ENCODE results near the gene ULK3. TPM values are rescaled to one million over a fixed set of nuclear protein-coding genes. Genes with fewer than 3 reads are reported as not detected.

ULK3 gene
- total RNA-seq, 1 experiment from 2014 or later, result 38.9 TPM

DNA sequence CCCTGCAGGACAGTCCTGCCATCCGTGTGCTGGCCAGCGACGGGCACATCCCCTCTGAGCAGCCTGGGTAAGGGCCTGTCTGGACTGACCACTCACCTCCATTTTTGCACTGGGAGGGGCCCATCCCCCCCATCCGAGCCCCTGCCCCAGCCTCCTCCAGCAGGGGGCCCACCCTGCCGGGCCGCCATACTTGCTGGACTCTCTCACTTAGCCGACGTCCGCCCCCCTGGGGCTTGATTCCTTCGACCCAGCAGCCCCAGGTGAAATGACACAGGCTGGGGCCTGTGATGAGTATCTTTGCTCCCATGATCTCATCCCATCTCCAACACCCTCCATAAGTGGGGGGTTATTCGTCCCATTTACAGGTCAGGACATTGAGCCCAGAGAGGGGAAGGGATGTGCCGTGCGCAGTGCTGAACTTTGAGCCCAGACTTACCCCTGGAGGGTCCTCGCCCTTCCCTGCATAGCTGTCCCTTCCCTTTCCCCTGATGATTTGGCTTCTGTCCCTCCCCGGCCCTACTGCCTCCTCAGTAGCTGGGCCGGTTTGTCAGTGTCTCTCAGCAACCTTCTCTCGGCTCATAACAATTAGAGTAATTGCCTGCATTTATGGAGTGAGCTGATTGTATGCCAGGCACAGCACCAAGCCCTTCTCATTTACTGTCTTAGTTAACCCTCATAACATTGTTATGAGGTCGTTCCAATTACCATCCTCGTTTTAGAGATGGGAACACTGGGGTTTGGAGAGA, 26.2 kb downstream of the ULK3 start (continued):
- TF ChIP-seq, protein P1, sequence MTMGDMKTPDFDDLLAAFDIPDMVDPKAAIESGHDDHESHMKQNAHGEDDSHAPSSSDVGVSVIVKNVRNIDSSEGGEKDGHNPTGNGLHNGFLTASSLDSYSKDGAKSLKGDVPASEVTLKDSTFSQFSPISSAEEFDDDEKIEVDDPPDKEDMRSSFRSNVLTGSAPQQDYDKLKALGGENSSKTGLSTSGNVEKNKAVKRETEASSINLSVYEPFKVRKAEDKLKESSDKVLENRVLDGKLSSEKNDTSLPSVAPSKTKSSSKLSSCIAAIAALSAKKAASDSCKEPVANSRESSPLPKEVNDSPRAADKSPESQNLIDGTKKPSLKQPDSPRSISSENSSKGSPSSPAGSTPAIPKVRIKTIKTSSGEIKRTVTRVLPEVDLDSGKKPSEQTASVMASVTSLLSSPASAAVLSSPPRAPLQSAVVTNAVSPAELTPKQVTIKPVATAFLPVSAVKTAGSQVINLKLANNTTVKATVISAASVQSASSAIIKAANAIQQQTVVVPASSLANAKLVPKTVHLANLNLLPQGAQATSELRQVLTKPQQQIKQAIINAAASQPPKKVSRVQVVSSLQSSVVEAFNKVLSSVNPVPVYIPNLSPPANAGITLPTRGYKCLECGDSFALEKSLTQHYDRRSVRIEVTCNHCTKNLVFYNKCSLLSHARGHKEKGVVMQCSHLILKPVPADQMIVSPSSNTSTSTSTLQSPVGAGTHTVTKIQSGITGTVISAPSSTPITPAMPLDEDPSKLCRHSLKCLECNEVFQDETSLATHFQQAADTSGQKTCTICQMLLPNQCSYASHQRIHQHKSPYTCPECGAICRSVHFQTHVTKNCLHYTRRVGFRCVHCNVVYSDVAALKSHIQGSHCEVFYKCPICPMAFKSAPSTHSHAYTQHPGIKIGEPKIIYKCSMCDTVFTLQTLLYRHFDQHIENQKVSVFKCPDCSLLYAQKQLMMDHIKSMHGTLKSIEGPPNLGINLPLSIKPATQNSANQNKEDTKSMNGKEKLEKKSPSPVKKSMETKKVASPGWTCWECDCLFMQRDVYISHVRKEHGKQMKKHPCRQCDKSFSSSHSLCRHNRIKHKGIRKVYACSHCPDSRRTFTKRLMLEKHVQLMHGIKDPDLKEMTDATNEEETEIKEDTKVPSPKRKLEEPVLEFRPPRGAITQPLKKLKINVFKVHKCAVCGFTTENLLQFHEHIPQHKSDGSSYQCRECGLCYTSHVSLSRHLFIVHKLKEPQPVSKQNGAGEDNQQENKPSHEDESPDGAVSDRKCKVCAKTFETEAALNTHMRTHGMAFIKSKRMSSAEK (CRISPR knock-in tag; IDR thresholded peaks at IDR 0.05; ENCODE audit: borderline replicate concordance), result no peak
- TF ChIP-seq, protein P2, sequence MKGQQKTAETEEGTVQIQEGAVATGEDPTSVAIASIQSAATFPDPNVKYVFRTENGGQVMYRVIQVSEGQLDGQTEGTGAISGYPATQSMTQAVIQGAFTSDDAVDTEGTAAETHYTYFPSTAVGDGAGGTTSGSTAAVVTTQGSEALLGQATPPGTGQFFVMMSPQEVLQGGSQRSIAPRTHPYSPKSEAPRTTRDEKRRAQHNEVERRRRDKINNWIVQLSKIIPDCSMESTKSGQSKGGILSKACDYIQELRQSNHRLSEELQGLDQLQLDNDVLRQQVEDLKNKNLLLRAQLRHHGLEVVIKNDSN (CRISPR knock-in tag; IDR thresholded peaks at IDR 0.05), result no peak
- TF ChIP-seq CTCF (IDR thresholded peaks at IDR 0.05) (no peak), ZNF263 (CRISPR knock-in tag; IDR thresholded peaks at IDR 0.05; ENCODE audit: low read depth) (no peak), ZNF423 (CRISPR knock-in tag; IDR thresholded peaks at IDR 0.05) (no peak), ELF4 (CRISPR knock-in tag; IDR thresholded peaks at IDR 0.05; ENCODE audit: low read depth) (no peak)
- TF ChIP-seq, protein P3, sequence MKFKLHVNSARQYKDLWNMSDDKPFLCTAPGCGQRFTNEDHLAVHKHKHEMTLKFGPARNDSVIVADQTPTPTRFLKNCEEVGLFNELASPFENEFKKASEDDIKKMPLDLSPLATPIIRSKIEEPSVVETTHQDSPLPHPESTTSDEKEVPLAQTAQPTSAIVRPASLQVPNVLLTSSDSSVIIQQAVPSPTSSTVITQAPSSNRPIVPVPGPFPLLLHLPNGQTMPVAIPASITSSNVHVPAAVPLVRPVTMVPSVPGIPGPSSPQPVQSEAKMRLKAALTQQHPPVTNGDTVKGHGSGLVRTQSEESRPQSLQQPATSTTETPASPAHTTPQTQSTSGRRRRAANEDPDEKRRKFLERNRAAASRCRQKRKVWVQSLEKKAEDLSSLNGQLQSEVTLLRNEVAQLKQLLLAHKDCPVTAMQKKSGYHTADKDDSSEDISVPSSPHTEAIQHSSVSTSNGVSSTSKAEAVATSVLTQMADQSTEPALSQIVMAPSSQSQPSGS (CRISPR knock-in tag; IDR thresholded peaks at IDR 0.05; ENCODE audit: borderline replicate concordance, low read depth), result no peak
- TF ChIP-seq, protein P4, sequence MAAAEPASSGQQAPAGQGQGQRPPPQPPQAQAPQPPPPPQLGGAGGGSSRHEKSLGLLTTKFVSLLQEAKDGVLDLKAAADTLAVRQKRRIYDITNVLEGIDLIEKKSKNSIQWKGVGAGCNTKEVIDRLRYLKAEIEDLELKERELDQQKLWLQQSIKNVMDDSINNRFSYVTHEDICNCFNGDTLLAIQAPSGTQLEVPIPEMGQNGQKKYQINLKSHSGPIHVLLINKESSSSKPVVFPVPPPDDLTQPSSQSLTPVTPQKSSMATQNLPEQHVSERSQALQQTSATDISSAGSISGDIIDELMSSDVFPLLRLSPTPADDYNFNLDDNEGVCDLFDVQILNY (CRISPR knock-in tag; IDR thresholded peaks at IDR 0.05), result no peak
- TF ChIP-seq, protein P5, sequence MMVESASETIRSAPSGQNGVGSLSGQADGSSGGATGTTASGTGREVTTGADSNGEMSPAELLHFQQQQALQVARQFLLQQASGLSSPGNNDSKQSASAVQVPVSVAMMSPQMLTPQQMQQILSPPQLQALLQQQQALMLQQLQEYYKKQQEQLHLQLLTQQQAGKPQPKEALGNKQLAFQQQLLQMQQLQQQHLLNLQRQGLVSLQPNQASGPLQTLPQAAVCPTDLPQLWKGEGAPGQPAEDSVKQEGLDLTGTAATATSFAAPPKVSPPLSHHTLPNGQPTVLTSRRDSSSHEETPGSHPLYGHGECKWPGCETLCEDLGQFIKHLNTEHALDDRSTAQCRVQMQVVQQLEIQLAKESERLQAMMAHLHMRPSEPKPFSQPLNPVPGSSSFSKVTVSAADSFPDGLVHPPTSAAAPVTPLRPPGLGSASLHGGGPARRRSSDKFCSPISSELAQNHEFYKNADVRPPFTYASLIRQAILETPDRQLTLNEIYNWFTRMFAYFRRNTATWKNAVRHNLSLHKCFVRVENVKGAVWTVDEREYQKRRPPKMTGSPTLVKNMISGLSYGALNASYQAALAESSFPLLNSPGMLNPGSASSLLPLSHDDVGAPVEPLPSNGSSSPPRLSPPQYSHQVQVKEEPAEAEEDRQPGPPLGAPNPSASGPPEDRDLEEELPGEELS (CRISPR knock-in tag; IDR thresholded peaks at IDR 0.05), result no peak

GRCh38 chr15:74815961-74816360, 27.0 kb downstream of the ULK3 start:
- ChIA-PET CTCF (interaction anchor here (0.6 to 4.0 kb wide), 6 partner anchors 28 to 102 kb away, joined by 3 to 11 read pairs (median 3); no protein-coding TSS in a partner anchor), POLR2A (no interaction called here)
- TF ChIP-seq ZNF671 (CRISPR knock-in tag; IDR thresholded peaks at IDR 0.05), result no peak
- no peak for TF ChIP-seq GABPB1 (CRISPR knock-in tag; IDR thresholded peaks at IDR 0.05)
- TF ChIP-seq, protein P6, sequence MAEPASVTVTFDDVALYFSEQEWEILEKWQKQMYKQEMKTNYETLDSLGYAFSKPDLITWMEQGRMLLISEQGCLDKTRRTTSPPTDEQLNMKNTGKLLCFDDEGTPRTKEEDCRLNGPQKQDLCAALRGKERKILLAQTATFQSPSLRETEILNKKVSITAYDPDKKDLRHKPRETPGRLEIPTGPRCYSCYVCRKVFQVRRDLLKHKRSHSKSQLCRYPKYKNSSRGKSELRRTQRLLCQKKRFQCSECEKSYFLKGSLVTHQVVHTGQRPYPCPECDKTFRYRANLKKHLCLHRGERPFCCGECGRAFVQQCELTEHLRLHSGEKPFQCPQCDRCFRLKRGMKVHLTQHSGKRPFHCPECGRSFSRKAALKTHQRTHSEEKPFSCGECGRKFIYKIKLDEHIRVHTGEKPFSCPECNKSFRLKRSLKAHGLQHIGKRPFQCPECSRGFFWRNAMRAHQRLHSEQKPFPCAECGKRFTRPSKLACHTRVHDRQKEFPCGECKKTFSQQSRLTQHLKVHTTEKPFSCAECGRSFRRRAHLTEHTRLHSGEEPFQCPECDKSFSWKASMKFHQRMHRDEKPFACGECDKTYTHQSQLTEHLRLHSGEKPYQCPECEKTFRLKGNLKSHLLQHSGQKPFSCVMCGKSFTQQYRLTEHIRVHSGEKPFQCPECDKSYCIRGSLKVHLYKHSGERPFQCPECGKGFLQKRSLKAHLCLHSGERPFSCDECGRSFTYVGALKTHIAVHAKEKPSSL (CRISPR knock-in tag; conservative IDR thresholded peaks at IDR 0.05), result no peak
- TF ChIP-seq ERG (CRISPR knock-in tag; IDR thresholded peaks at IDR 0.05), result no peak
- H3K9me3 Mint-ChIP-seq, result no peaks in the 10 kb centered on the region
- DNase-seq (ENCODE audit: low spot score), result no peak
- H3K27me3 Mint-ChIP-seq (ENCODE audit: low read depth), result no peaks in the 10 kb centered on the region; the same call in 1 of the 2 replicates
- ATAC-seq, result no peak
- H3K27ac Mint-ChIP-seq, result no peak overlapping the region
- peaks cover 11% of the 10 kb centered on the region for H3K4me1 Mint-ChIP-seq
- H3K4me3 Mint-ChIP-seq, result no peak overlapping the region
- H3K36me3 Mint-ChIP-seq, result no peaks in the 10 kb centered on the region

Measured in WTC11 (cell line).